VCaP (cell line): Measurements from ENCODE around the gene MAP3K5.
A peak's percentile ranks its signal among the peaks of the same experiment; 100 is the strongest.

Experiments
- H3K27ac ChIP-seq: fragments of 450-650 bp; 2 replicates; pipeline ENCODE4 v1.5.1; 2017
- CTCF ChIP-seq: fragments of 450-650 bp; conservative IDR thresholded peaks from 2 replicates; pipeline ENCODE4 v1.5.1; 2017; ENCODE audit warnings: mild to moderate bottlenecking, moderate library complexity

MAP3K5 gene

GRCh38 chr6:136791296-136792094 is 782 bp downstream of the MAP3K5 start:
- TF ChIP-seq CTCF, result no peak
- peak overlapping the region; percentile 98 for H3K27ac ChIP-seq

- no peak for TF ChIP-seq CTCF
- H3K27ac ChIP-seq, result peak overlapping the region; percentile 98
Measured at GRCh38 chr6:136790411-136791295, 1.6 kb downstream of the MAP3K5 start.

GRCh38 chr6:136789440-136789839 is 2.8 kb downstream of the MAP3K5 start:
- peak overlapping the region; percentile 98 for H3K27ac ChIP-seq

- no peak overlapping the region for H3K27ac ChIP-seq
Measured at GRCh38 chr6:136788069-136788902, 4.0 kb downstream of the MAP3K5 start.

GRCh38 chr6:136787726-136788068 is 4.6 kb downstream of the MAP3K5 start:
- TF ChIP-seq CTCF, result no peak
- H3K27ac ChIP-seq, result no peak overlapping the region

More at GRCh38 chr6:136788069-136788902, 4.0 kb downstream of the MAP3K5 start:
- no peak for TF ChIP-seq CTCF

- no peak for TF ChIP-seq CTCF
- no peak overlapping the region for H3K27ac ChIP-seq
Measured at GRCh38 chr6:136786658-136787057, 5.6 kb downstream of the MAP3K5 start.

- H3K27ac ChIP-seq, result no peak overlapping the region
- TF ChIP-seq CTCF, result no peak
Measured at GRCh38 chr6:136784910-136785746, 7.1 kb downstream of the MAP3K5 start.
